Neutrophil (primary cell): ENCODE measurements around the gene E4F1.

Experiments
- H3K27ac ChIP-seq: fragments of 200-600 bp; sonication (generic); 2 replicates; pipeline ENCODE4 v1.5.1; 2016; ENCODE audit warnings: mild to moderate bottlenecking, moderate library complexity
- H3K27me3 ChIP-seq: fragments of 200-600 bp; sonication (generic); 2 replicates; pipeline ENCODE4 v1.6.0; 2016; ENCODE audit warnings: mild to moderate bottlenecking
- H3K36me3 ChIP-seq: fragments of 200-600 bp; sonication (generic); 2 replicates; pipeline ENCODE4 v1.5.1; 2017
- H3K4me1 ChIP-seq, 2 experiments: fragments of 200-600 bp in 1 of 2; sonication (generic) in 1 of 2; 1 replicate in 1 of 2; 2 replicates in 1 of 2; pipeline versions ENCODE4 v1.5.1 to v1.6.1; 2013 to 2016; ENCODE audit warnings: low read depth in 1 of 2, low read length in 1 of 2, mild to moderate bottlenecking in 1 of 2, moderate library complexity in 1 of 2; ENCODE audit not compliant: control insufficient read depth in 1 of 2, insufficient read depth in 1 of 2
- H3K4me3 ChIP-seq, 2 experiments: fragments of 200-600 bp in 1 of 2; sonication (generic) in 1 of 2; 1 replicate in 1 of 2; 2 replicates in 1 of 2; pipeline ENCODE4 v1.5.1; 2013 to 2016; ENCODE audit warnings: low read depth in 1 of 2, low read length in 1 of 2, mild to moderate bottlenecking in 1 of 2, moderate library complexity in 1 of 2
- H3K9me3 ChIP-seq: fragments of 200-600 bp; sonication (generic); 2 replicates; pipeline ENCODE4 v1.5.1; 2016
- TF ChIP-seq, protein P1 (sequence below): fragments of 200-600 bp; sonication (generic); IDR thresholded peaks from 2 replicates; pipeline ENCODE4 v1.5.1; 2016; ENCODE audit warnings: antibody characterized with exemption

E4F1 gene

DNA sequence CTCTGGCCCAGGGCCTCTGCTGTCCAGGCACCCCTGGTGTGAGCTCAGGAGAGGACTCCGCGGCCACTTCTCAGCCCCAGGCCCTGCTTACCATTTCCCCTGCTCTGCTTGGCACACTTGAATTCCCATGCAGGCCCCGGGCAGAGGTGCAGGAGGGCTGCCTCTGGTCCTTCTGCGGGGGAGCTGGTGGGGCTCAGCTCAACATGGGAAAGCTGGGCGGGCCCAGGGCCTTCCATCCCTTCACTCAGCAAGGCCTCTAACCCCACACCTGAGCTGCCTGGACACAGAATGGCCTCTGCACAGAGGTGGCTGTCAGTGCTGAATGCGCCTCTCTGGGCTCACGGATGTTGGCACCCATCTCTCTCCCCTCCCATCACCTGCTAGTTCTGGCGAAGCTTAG lies 57.1 kb downstream of the E4F1 start:
- H3K4me3 ChIP-seq, result no peak overlapping the region
- TF ChIP-seq, protein P1, sequence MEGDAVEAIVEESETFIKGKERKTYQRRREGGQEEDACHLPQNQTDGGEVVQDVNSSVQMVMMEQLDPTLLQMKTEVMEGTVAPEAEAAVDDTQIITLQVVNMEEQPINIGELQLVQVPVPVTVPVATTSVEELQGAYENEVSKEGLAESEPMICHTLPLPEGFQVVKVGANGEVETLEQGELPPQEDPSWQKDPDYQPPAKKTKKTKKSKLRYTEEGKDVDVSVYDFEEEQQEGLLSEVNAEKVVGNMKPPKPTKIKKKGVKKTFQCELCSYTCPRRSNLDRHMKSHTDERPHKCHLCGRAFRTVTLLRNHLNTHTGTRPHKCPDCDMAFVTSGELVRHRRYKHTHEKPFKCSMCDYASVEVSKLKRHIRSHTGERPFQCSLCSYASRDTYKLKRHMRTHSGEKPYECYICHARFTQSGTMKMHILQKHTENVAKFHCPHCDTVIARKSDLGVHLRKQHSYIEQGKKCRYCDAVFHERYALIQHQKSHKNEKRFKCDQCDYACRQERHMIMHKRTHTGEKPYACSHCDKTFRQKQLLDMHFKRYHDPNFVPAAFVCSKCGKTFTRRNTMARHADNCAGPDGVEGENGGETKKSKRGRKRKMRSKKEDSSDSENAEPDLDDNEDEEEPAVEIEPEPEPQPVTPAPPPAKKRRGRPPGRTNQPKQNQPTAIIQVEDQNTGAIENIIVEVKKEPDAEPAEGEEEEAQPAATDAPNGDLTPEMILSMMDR, result no peak
- no peaks in the 10 kb centered on the region for H3K9me3 ChIP-seq
- H3K36me3 ChIP-seq, result no peaks in the 10 kb centered on the region
- no peak overlapping the region for H3K27ac ChIP-seq
- no peaks in the 10 kb centered on the region for H3K27me3 ChIP-seq
- no peaks in the 10 kb centered on the region for H3K4me1 ChIP-seq

DNA sequence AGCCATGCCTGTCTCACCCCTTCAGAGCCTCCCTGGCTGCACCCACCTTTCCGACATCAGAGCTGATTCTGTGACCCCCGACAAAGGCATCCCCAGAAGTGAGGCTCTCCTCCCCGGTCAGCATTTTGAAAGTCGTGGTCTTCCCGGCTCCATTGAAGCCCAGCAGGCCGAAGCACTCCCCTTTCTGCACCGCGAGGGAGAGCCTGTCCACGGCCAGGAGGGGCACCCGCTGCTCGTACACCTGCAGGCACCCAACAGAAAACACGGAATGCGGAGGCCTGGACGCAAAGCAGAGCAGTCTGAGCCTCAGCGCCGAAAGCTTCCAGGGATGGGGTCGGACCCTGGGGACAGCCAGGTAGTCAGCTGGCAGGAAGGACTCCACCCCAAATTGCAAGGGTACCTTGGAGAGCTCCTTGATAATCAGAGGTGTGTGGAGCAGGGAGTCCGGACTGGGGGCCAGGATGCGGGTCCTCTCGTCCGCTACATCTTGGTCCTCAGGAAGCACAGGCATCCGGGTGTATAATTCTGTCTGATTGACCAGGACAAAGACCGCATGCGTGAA lies 57.7 kb downstream of the E4F1 start:
- no peaks in the 10 kb centered on the region for H3K27me3 ChIP-seq

DNA sequence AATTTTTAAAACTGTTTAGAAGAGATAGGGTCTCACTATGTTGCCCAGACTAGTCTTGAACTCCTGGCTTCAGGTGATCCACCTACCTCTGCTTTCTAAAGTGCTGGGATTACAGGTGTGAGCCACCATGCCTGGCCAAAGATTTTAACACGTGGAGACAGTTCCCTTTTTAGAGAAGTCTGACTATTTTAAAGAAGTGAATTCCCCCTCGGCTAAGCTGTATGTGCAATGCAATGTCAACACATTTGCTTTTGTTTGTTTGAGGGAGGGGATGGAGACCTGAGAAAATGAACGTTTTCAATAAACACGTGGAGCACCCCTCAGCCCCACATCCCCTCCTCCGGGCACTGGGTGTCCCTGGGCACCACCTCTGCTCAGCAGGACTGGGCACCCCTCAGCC lies 58.9 kb downstream of the E4F1 start:
- Histone ChIP-seq H3K4me1 (no peaks in the 10 kb centered on the region), H3K27ac (no peak overlapping the region), H3K4me3 (no peak overlapping the region), H3K27me3 (no peaks in the 10 kb centered on the region), H3K36me3 (no peaks in the 10 kb centered on the region), H3K9me3 (no peaks in the 10 kb centered on the region)
- TF ChIP-seq, protein P1, result no peak

More for the DNA sequence above, 57.7 kb downstream of the E4F1 start:
- Histone ChIP-seq H3K27ac (no peak overlapping the region), H3K4me3 (no peak overlapping the region), H3K9me3 (no peaks in the 10 kb centered on the region), H3K4me1 (no peaks in the 10 kb centered on the region), H3K36me3 (no peaks in the 10 kb centered on the region)
- TF ChIP-seq, protein P1, result no peak

DNA sequence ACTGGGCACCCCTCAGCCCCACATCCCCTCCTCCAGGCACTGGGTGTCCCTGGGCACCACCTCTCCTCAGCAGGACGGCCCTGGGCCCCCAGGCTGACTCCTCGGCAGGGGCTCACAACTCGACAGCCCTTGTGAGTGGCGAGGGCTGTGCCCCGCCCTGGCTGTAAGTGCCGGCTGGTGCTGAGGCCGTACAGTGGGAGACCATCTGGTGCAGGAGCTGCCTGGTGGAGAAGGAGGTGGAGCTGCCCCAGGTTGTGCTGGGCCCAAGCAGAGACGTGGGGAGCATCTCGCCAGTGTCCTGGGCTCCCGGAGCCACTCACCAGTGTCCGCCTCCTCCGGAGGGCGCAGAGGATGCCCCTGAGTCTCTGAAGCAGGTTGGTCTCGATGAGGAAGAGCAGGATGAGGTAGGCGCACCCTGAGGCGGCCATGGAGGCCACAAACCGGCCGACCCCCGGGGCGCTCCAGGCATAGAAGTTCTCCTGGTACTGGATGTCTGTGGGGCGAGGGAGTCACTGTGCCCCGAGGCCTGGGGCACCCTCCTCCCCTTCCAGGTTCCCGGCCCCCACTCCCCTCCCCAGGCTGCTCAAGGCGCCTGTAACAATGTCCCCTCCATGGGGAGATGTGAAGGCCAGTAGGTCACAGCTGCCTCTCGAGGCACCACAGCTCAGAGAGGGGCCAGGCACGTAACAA lies 59.6 kb downstream of the E4F1 start:
- Histone ChIP-seq H3K4me1 (no peaks in the 10 kb centered on the region), H3K27ac (no peak overlapping the region), H3K9me3 (no peaks in the 10 kb centered on the region), H3K4me3 (no peak overlapping the region), H3K36me3 (no peaks in the 10 kb centered on the region), H3K27me3 (no peaks in the 10 kb centered on the region)
- TF ChIP-seq, protein P1, result no peak

DNA sequence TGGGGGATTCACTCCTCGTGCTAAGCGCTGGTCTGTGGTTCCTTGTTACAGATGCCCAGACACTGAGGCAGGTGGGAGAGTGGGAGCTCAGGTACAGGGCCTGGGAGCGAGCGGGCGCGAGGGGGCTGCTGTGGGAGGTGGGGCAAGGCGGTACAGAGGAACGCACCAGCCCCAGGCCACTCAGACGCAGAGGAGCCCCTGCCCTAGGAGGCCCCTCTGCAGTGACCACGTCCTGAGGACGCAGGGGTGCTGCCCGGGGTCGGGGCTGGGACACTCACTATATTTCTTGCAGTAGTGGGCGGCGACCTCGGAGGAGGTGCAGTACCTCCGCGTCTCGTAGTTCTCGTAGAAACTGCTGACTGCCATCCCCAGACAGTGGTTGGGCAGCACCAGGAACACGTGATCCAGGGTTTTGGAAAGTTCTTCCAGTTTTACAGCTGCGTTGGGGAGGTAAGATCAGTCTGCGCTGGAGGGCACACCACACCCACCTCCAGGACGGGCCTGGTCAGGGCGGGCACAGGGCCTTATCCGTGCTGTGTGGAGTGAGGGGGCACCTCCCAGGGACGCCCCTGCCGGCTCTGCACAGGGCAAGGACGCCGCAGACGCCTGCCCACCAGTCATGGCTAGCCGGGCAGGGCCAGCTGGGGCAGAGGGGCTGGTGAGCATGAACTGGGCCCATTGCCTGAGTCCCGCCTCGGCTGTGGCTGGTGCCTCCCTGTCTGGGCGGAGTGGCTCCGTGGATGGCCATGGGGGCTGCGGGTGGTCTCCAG lies 60.8 kb downstream of the E4F1 start:
- Histone ChIP-seq H3K36me3 (no peaks in the 10 kb centered on the region), H3K4me1 (no peaks in the 10 kb centered on the region)

More for the DNA sequence above, 60.8 kb downstream of the E4F1 start:
- Histone ChIP-seq H3K4me3 (no peak overlapping the region), H3K27me3 (no peaks in the 10 kb centered on the region), H3K9me3 (no peaks in the 10 kb centered on the region), H3K27ac (no peak overlapping the region)
- TF ChIP-seq, protein P1, result no peak
